Anterior cingulate cortex (tissue), 58 donors: Measurements from ENCODE around the gene SLC44A2.
"Not testable (repeated sequence)": the region's sequence is repeated elsewhere in the genome, so short reads cannot be mapped to it uniquely, and the experiment has no call there.

Source experiments
- DNase-seq, 58 donors: peaks; one replicate each; lab custom pipeline; 2025; lab: John Stamatoyannopoulos, UW

SLC44A2 gene

GRCh38 chr19:10644260-10645007 lies 19.1 kb downstream of the SLC44A2 start:
- peak in 56 of 58 donors; percentile 8 to 87 (median 68) for DNase-seq

- DNase-seq: peak in 14 of 58 donors; percentile 5 to 52 (median 28)
These were observed 21.3 kb downstream of the SLC44A2 start for GRCh38 chr19:10646456-10647159.

GRCh38 chr19:10648360-10648759 lies 23.0 kb downstream of the SLC44A2 start:
- no peak for DNase-seq

GRCh38 chr19:10651851-10652250 lies 26.5 kb downstream of the SLC44A2 start:
- DNase-seq: no peak

GRCh38 chr19:10653482-10653731 lies 28.1 kb downstream of the SLC44A2 start:
- DNase-seq: no peak

GRCh38 chr19:10653732-10654609 lies 28.6 kb downstream of the SLC44A2 start, which contains the start of gene ILF3:
TSS of gene ILF3 (plus strand) at chr19:10654346. CDS start at chr19:10670606, 16,260 bp downstream.
- DNase-seq: peak; percentile 95 to 100 (median 99)

GRCh38 chr19:10654610-10655456 lies 29.5 kb downstream of the SLC44A2 start:
- peak in 17 of 58 donors; percentile 22 to 63 (median 37) for DNase-seq

GRCh38 chr19:10655457-10656312 lies 30.3 kb downstream of the SLC44A2 start:
- peak in 6 of 58 donors; percentile 1 to 31 (median 8) for DNase-seq

GRCh38 chr19:10660346-10660745 lies 35.0 kb downstream of the SLC44A2 start:
- DNase-seq: no peak

GRCh38 chr19:10661946-10662345 lies 36.6 kb downstream of the SLC44A2 start:
- no peak for DNase-seq

GRCh38 chr19:10662384-10663251 lies 37.3 kb downstream of the SLC44A2 start:
- peak in 15 of 58 donors; percentile 1 to 50 (median 10) for DNase-seq

- DNase-seq: not testable (repeated sequence)
These were observed 37.9 kb downstream of the SLC44A2 start for GRCh38 chr19:10663252-10663563.

- DNase-seq: no peak
These were observed 42.5 kb downstream of the SLC44A2 start for GRCh38 chr19:10667867-10668266.

- no peak for DNase-seq
These were observed 43.9 kb downstream of the SLC44A2 start for GRCh38 chr19:10669246-10669645.

GRCh38 chr19:10670182-10670581 lies 44.8 kb downstream of the SLC44A2 start:
- DNase-seq: no peak

GRCh38 chr19:10670876-10671804 lies 45.8 kb downstream of the SLC44A2 start:
- no peak for DNase-seq

- DNase-seq: not testable (repeated sequence)
These were observed 46.6 kb downstream of the SLC44A2 start for GRCh38 chr19:10671922-10672321.
